GM19328 (cell line): Measurements from ENCODE around the gene VAV3.
"Not testable (repeated sequence)": the region's sequence is repeated elsewhere in the genome, so short reads cannot be mapped to it uniquely, and the experiment has no call there.

Experiments used
- ATAC-seq: cut with Tn5 transposase; IDR thresholded peaks from one replicate; pipeline ENCODE4 v1.9.1; 2021; ENCODE audit warnings: mild to moderate bottlenecking, moderate library complexity; ENCODE audit not compliant: unreplicated experiment

Gene VAV3

GRCh38 chr1:107748531-107748930, 216.4 kb downstream of the VAV3 start:
- ATAC-seq = no peak

- no peak for ATAC-seq
These were observed 223.7 kb downstream of the VAV3 start for GRCh38 chr1:107741242-107741641.

GRCh38 chr1:107740579-107740978, 224.4 kb downstream of the VAV3 start:
- ATAC-seq = no peak

- no peak for ATAC-seq
These were observed 225.3 kb downstream of the VAV3 start for GRCh38 chr1:107739651-107740050.

GRCh38 chr1:107739201-107739600, 225.8 kb downstream of the VAV3 start:
- no peak for ATAC-seq

DNA sequence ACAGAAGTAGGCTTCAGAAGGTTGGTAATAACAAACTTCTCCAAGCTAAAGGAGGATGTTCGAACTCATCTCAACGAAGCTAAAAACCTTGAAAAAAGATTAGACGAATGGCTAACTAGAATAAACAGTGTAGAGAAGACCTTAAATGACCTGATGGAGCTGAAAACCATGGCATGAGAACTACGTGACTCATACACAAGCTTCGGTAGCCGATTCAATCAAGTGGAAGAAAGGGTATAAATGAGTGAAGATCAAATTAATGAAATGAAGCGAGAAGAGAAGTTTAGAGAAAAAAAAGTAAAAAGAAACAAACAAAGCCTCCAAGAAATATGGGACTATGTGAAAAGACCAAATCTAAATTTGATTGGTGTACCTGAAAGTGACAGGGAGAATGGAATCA, 231.6 kb downstream of the VAV3 start:
- ATAC-seq = not testable (repeated sequence)

GRCh38 chr1:107727866-107728265, 237.1 kb downstream of the VAV3 start:
- ATAC-seq = no peak

- ATAC-seq = no peak
These were observed 238.1 kb downstream of the VAV3 start for GRCh38 chr1:107726860-107727259.

GRCh38 chr1:107724648-107725047, 240.3 kb downstream of the VAV3 start:
- ATAC-seq = no peak

DNA sequence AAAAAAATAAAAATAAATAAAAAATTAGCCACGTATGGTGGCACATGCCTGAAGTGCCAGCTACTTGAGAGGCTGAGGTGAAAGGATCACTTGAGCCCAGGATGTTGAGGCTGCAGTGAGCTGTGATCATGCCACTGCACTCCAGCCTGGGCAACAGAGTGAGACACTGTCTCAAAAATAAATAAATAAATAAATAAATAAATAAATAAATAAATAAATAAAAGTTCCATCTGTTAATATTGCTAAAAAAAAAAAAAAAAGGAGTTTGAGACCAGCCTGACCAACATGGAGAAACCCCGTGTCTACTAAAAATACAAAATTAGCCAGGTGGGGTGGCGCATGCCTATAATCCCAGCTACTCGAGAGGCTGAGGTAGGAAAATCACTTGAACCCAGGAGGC, 244.8 kb downstream of the VAV3 start:
- not testable (repeated sequence) for ATAC-seq

DNA sequence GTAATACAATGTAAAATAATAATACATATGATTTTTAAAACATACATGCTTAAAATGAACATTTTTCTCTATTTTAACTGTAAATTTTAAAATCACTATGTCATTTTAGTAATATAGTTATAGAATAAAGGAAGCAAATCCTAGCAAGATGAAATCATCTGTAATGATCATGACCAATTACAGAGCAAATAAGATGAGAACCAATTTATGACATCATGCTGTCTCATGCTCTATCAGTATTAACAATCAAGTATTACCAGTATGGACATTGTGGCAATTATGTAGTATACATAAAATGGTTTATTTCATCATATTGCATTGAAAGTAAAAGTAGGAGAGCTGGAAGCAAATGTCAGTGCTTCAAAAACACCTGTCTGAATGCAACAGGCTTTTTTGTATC, 255.0 kb downstream of the VAV3 start:
- ATAC-seq = no peak

- no peak for ATAC-seq
These were observed 257.9 kb downstream of the VAV3 start for GRCh38 chr1:107707111-107707510.

DNA sequence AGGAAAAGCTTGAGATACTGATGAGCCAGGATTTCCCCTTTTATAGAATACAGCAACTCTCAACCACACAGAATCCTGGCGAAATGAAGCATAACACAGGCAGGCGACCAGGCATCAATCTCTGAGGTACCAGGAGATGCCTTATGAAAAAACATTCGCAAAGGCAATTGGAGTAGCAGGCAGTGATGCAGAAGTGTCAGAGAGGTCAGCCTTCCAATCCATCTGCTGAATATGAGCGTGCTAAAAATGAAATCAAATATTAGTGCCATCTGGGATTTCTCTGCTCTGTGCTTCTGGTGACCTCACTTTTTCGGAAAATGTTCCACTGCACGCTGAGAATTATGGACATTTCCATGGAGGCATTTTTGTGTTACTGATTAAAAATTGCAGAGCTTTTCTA, 258.8 kb downstream of the VAV3 start:
- no peak for ATAC-seq

DNA sequence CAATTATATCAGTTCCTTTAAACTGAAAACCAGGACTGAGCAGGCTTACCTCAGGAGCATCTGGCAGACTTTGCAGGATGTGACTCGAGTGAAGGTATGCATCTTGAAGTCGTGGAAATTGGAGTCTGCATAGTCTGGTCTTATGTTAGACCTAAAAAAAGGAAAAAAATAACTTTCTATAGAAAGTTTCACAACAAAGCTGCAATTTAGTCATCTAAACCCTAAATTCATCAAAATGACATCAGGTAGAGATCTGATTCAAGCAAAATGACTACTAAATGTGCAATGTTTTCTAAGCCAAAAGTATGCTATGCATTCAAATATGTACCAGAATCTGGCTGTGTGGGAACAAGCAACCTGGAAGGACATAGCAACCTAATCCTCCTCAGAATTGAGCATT, 260.1 kb downstream of the VAV3 start:
- ATAC-seq = no peak

- no peak for ATAC-seq
These were observed 261.9 kb downstream of the VAV3 start for GRCh38 chr1:107702946-107703571.

GRCh38 chr1:107700651-107701050, 264.3 kb downstream of the VAV3 start:
- ATAC-seq = not testable (repeated sequence)

- ATAC-seq = no peak
These were observed 266.8 kb downstream of the VAV3 start for GRCh38 chr1:107698161-107698560.

- ATAC-seq = no peak
These were observed 269.6 kb downstream of the VAV3 start for GRCh38 chr1:107695341-107695740.

GRCh38 chr1:107692580-107693345, 272.2 kb downstream of the VAV3 start:
- no peak for ATAC-seq

- no peak for ATAC-seq
These were observed 273.4 kb downstream of the VAV3 start for GRCh38 chr1:107691540-107691939.

- no peak for ATAC-seq
These were observed 274.5 kb downstream of the VAV3 start for GRCh38 chr1:107690491-107690890.

DNA sequence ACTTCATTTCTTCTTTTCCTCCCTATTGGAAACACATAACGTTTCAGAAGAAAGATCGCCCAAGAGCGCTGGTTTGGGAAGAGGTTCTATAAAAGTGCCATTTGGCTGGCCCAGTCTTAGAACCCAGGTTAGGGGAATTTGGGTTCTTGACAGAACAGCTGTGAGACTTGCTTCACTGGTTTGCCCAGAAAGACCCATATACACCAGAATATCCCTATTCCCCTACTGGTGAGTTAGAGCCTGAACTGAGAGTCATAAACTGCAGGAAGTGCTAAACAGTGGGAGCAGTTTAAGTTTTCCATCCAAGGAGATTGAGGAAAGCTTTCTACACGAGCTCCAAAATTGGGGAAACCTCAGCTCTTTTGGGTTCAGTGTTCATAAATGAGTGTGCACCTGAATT, 275.2 kb downstream of the VAV3 start:
- ATAC-seq = no peak

GRCh38 chr1:107689159-107689558, 275.8 kb downstream of the VAV3 start:
- ATAC-seq = no peak
